OCI-LY7 (cell line): ENCODE measurements around the gene KIF1A.

Experiments
- CTCF ChIP-seq: fragments of 200-600 bp; sonication (generic); conservative IDR thresholded peaks from 2 replicates; pipeline ENCODE4 v1.5.1; 2014; ENCODE audit warnings: mild to moderate bottlenecking, antibody characterized with exemption, low read length, moderate library complexity, mixed read lengths
- EZH2phosphoT487 ChIP-seq: fragments of 200-600 bp; sonication (generic); IDR thresholded peaks from 2 replicates; pipeline ENCODE4 v1.6.1; 2018; ENCODE audit warnings: low read depth, borderline replicate concordance, mild to moderate bottlenecking, mixed run types, antibody characterized with exemption, low read length, moderate library complexity, mixed read lengths

- no peak for TF ChIP-seq CTCF
- no peak for TF ChIP-seq EZH2phosphoT487
These were observed 55.0 kb downstream of the KIF1A start for GRCh38 chr2:240765007-240765406.
